ENCODE measurements around the gene ACRV1. TPM values are rescaled to one million over a fixed set of nuclear protein-coding genes. Genes with fewer than 3 reads are reported as not detected.

The ACRV1 gene
- total and polyA plus RNA-seq, 2 of the 13 experiments (the other 11 are each of a cell fraction or from before 2014, with no cell fraction given), result not detected

DNA sequence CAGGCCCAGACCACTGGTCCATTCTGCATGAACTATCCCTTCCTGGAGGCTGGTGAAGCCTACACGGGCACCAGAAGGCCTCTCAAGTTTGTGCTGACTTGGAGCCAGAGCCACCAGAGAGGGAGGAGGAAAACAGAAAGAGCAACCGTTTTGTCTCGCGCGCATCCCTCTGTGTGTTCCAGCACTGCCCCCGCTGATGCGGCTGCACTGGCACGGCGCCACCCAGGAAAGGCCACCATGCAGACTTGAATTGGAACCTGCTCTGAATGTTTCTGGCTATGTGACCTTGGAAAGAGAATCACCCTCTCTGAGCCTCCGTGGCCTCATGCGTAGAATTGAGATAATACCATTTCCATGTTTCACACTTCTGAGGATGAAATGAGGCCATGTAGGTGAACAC is 7.4 kb upstream of the ACRV1 start:
- peak; percentile 34; the same call in 1 of the 2 replicates for TF ChIP-seq ZNF768 (CRISPR knock-in tag; IDR thresholded peaks at IDR 0.05)
- TF ChIP-seq, protein P1, sequence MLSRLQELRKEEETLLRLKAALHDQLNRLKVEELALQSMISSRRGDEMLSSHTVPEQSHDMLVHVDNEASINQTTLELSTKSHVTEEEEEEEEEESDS (CRISPR knock-in tag; IDR thresholded peaks at IDR 0.05; ENCODE audit: borderline replicate concordance), result no peak
- WGBS (ENCODE audit: low lambda C conversion rate), result 90% methylated on average over 9 of the region's 11 CpGs
- H3K4me1 ChIP-seq (ENCODE audit: insufficient read depth, low read length), result no peaks in the 10 kb centered on the region
- FAIRE-seq (no peak), DNase-seq (ENCODE audit: low spot score) (no peak), ATAC-seq (no peak)
- in situ Hi-C loops (cut with HindIII; ENCODE audit: extremely low pct_ligation_motif_present, low pct_unique_long_range_greater_than_20kb) (no loop called here), intact Hi-C loops (cut with micrococcal nuclease; ENCODE audit: unreplicated experiment) (no loop called here)
- CTCF ChIA-PET (ENCODE audit: low intra/inter-chr PET ratio, low total read pairs), result no interaction called here
- no peaks in the 10 kb centered on the region for H3K79me2 ChIP-seq (ENCODE audit: insufficient read depth, low read length)
- H3K4me2 ChIP-seq (ENCODE audit: low read depth, low read length), result no peak overlapping the region
- POLR2A ChIA-PET, result no interaction called here
- no peaks in the 10 kb centered on the region for H3K36me3 ChIP-seq (replicated peaks in 1 of 2; ENCODE audit: control insufficient read depth in 1 of 2, insufficient read depth in 2 of 2, low read length in 2 of 2)
- no peaks in the 10 kb centered on the region for H3K9me3 ChIP-seq (ENCODE audit: low read length)
- H3K4me3 ChIP-seq (replicated peaks in 1 of 3; ENCODE audit: insufficient read depth in 1 of 3, low read depth in 2 of 3, low read length in 3 of 3), result no peak overlapping the region
- no TSS peak for BruUV-seq (replicated peaks)
- no peak overlapping the region for H3K9ac ChIP-seq (ENCODE audit: insufficient read depth, low read depth, low read length)
- H2AFZ ChIP-seq (ENCODE audit: low read length), result no peak overlapping the region
- H3K27ac ChIP-seq (ENCODE audit: extremely low read length, insufficient read depth, low read length), result no peak overlapping the region
- H3K27me3 ChIP-seq (ENCODE audit: control insufficient read depth in 1 of 2, insufficient read depth in 2 of 2, low read length in 2 of 2), result no peaks in the 10 kb centered on the region
- H4K20me1 ChIP-seq (ENCODE audit: insufficient read depth, low read length), result no peaks in the 10 kb centered on the region

DNA sequence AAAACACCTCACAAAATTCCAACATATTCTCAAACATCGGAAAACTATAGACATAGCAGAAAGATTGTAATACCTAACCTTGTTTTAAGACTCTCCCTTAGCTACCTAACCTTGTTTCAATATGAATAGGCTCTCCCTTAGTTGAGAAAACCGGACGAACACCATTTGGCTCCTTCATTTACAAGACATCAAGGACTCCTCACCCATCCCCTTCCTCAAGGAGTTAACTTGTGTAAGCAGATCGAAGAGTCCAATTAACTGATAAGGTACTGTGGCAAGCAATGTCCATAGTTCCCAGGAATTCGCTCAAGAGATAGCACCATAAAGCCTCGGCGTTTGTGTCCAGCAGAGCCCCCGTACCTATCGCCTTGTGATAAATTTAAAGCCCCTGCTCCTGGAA is 4.6 kb upstream of the ACRV1 start:
- BruUV-seq (replicated peaks), result no TSS peak
- Histone ChIP-seq H3K27me3 (ENCODE audit: control insufficient read depth in 1 of 2, insufficient read depth in 2 of 2, low read length in 2 of 2) (no peaks in the 10 kb centered on the region), H3K4me2 (ENCODE audit: low read depth, low read length) (no peak overlapping the region), H3K4me3 (replicated peaks in 1 of 3; ENCODE audit: insufficient read depth in 1 of 3, low read depth in 2 of 3, low read length in 3 of 3) (no peak overlapping the region), H3K36me3 (replicated peaks in 1 of 2; ENCODE audit: control insufficient read depth in 1 of 2, insufficient read depth in 2 of 2, low read length in 2 of 2) (no peaks in the 10 kb centered on the region), H3K79me2 (ENCODE audit: insufficient read depth, low read length) (no peaks in the 10 kb centered on the region), H3K27ac (ENCODE audit: extremely low read length, insufficient read depth, low read length) (no peak overlapping the region), H4K20me1 (ENCODE audit: insufficient read depth, low read length) (no peaks in the 10 kb centered on the region), H3K4me1 (ENCODE audit: insufficient read depth, low read length) (no peaks in the 10 kb centered on the region), H3K9me3 (ENCODE audit: low read length) (no peaks in the 10 kb centered on the region), H2AFZ (ENCODE audit: low read length) (no peak overlapping the region), H3K9ac (ENCODE audit: insufficient read depth, low read depth, low read length) (no peak overlapping the region)
- 91% methylated on average over 9 of the region's 9 CpGs for WGBS (ENCODE audit: low lambda C conversion rate)
- in situ Hi-C loops (cut with HindIII; ENCODE audit: extremely low pct_ligation_motif_present, low pct_unique_long_range_greater_than_20kb), result no loop called here
- ATAC-seq (no peak), DNase-seq (ENCODE audit: low spot score) (no peak), FAIRE-seq (no peak)
- ChIA-PET CTCF (ENCODE audit: low intra/inter-chr PET ratio, low total read pairs) (no interaction called here), POLR2A (no interaction called here)
- TF ChIP-seq PLRG1 (conservative IDR thresholded peaks at IDR 0.05) (no peak), ZMYM2 (CRISPR knock-in tag; IDR thresholded peaks at IDR 0.05) (no peak)
- intact Hi-C loops (cut with micrococcal nuclease; ENCODE audit: unreplicated experiment), result no loop called here

Data from HepG2 (cell line).